Measurements from ENCODE around the gene SMU1. TPM values are rescaled to one million over a fixed set of nuclear protein-coding genes. Genes with fewer than 3 reads are reported as not detected.

The SMU1 gene
- total RNA-seq, 2 experiments from 2014 or later: 22.0 to 27.9 TPM

- no peaks in the 10 kb centered on the region for H4K20me1 ChIP-seq (ENCODE audit: insufficient read depth, low read length)
- H2AFZ ChIP-seq (ENCODE audit: low read length): no peak overlapping the region
- TF ChIP-seq EZH2phosphoT487 (IDR thresholded peaks at IDR 0.05; ENCODE audit: borderline replicate concordance, low read depth, low read length): no peak
- no peak for TF ChIP-seq CTCF (conservative IDR thresholded peaks at IDR 0.05; ENCODE audit: low read length)
- POLR2A ChIA-PET: no interaction called here
- peaks cover 24% of the 10 kb centered on the region for H3K36me3 ChIP-seq (ENCODE audit: insufficient read depth, low read length)
- no peaks in the 10 kb centered on the region for H3K9me2 ChIP-seq (ENCODE audit: insufficient read depth, low read length)
- no peak overlapping the region for H3K4me3 ChIP-seq (ENCODE audit: low read depth, low read length, poor library complexity, severe bottlenecking)
- peaks cover 28% of the 10 kb centered on the region for H3K4me1 ChIP-seq (ENCODE audit: insufficient read depth, low read length, poor library complexity, severe bottlenecking)
- CTCF ChIA-PET (ENCODE audit: unreplicated experiment): no interaction called here
- no peak overlapping the region for H3K4me2 ChIP-seq (ENCODE audit: low read length)
- no TSS peak for BruUV-seq (replicated peaks)
- H3K9me3 ChIP-seq (ENCODE audit: low read length): no peaks in the 10 kb centered on the region
- peaks cover 39% of the 10 kb centered on the region for H3K79me2 ChIP-seq (ENCODE audit: insufficient read depth, low read depth, low read length)
- no peak overlapping the region for H3K27ac ChIP-seq (ENCODE audit: low read depth, low read length, poor library complexity, severe bottlenecking)
- intact Hi-C loops (cut with micrococcal nuclease; ENCODE audit: unreplicated experiment): no loop called here
- no peak for DNase-seq (ENCODE audit: low spot score)
Measured at GRCh38 chr9:33019797-33020196, 56.7 kb downstream of the SMU1 start.

DNA sequence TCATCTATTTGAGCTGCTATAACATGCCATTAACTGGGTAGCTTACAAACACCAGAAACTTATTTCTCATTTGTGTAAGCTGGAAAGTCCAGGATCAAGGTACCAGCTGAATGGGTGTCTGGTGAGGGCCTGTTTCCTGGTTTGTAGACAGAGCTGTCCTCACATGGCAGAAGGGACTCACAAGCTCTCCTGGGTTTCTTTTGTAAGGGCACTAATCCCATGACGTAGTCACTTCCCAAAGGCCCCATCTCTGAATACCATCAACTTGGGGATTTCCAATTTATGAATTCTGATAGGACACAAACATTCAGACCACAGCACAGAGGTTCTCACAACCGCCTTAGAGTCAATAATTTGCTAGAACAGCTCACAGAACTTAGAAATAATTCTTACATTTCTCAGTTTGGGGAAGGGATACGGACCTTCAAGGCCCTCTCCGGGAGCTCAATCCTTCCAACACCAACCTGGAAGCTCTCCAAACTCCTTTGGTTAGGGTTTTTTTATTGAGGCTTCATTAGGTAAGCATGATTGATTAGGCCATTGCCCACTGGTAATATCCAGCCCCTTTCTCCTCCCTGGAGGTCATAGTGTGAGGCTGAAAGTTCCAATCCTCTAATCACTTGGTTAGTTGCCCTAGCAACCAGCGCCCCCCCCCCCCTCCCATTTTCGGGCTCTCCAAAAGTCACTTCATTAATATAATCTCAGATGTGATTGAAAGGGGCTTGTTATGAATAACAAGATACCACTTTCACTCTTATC, 59.0 kb downstream of the SMU1 start:
- intact Hi-C loops (cut with micrococcal nuclease; ENCODE audit: unreplicated experiment): no loop called here
- POLR2A ChIA-PET: interaction anchor here (1.0 to 1.1 kb wide), 2 partner anchors 9 to 16 kb away, joined by 3 read pairs; partner anchors contain the start of gene APTX
- H3K27ac ChIP-seq (ENCODE audit: low read depth, low read length, poor library complexity, severe bottlenecking): no peak overlapping the region

More for the DNA sequence above, 59.0 kb downstream of the SMU1 start:
- Histone ChIP-seq H3K4me1 (ENCODE audit: insufficient read depth, low read length, poor library complexity, severe bottlenecking) (peaks cover 10% of the 10 kb centered on the region), H3K36me3 (ENCODE audit: insufficient read depth, low read length) (peaks cover 13% of the 10 kb centered on the region), H3K4me2 (ENCODE audit: low read length) (no peak overlapping the region), H4K20me1 (ENCODE audit: insufficient read depth, low read length) (no peaks in the 10 kb centered on the region), H3K4me3 (ENCODE audit: low read depth, low read length, poor library complexity, severe bottlenecking) (no peak overlapping the region), H3K9me3 (ENCODE audit: low read length) (no peaks in the 10 kb centered on the region), H3K9me2 (ENCODE audit: insufficient read depth, low read length) (no peaks in the 10 kb centered on the region), H2AFZ (ENCODE audit: low read length) (no peak overlapping the region), H3K79me2 (ENCODE audit: insufficient read depth, low read depth, low read length) (peaks cover 15% of the 10 kb centered on the region)
- no peak for DNase-seq (ENCODE audit: low spot score)
- CTCF ChIA-PET (ENCODE audit: unreplicated experiment): no interaction called here
- no TSS peak for BruUV-seq (replicated peaks)
- TF ChIP-seq CTCF (conservative IDR thresholded peaks at IDR 0.05; ENCODE audit: low read length) (no peak), EZH2phosphoT487 (IDR thresholded peaks at IDR 0.05; ENCODE audit: borderline replicate concordance, low read depth, low read length) (no peak)

All from OCI-LY7 (cell line).